Nephron progenitor cell (in vitro differentiated cells): ENCODE measurements around the gene ATRN.

Experiments used
- DNase-seq: peaks from one replicate; pipeline ENCODE4 v3.0.0; 2021
- H3K27ac Mint-ChIP-seq: 2 replicates; pipeline ENCODE4 v1.8.0; 2021; ENCODE audit warnings: mild to moderate bottlenecking, moderate library complexity, mixed read lengths
- H3K27me3 Mint-ChIP-seq: 2 replicates; pipeline ENCODE4 v1.8.0; 2021; ENCODE audit warnings: mild to moderate bottlenecking, low read depth, mixed read lengths; ENCODE audit not compliant: poor library complexity
- H3K36me3 Mint-ChIP-seq: 2 replicates; pipeline ENCODE4 v1.8.0; 2021; ENCODE audit warnings: low read depth, mixed read lengths
- H3K4me1 Mint-ChIP-seq: 2 replicates; pipeline ENCODE4 v1.8.0; 2021; ENCODE audit warnings: mixed read lengths
- H3K4me3 Mint-ChIP-seq: 2 replicates; pipeline ENCODE4 v1.8.0; 2021; ENCODE audit warnings: mild to moderate bottlenecking, moderate library complexity, mixed read lengths
- H3K9me3 Mint-ChIP-seq: 2 replicates; pipeline ENCODE4 v1.8.0; 2021; ENCODE audit warnings: mild to moderate bottlenecking, moderate library complexity, mixed read lengths
- CTCF ChIP-seq: fragments of 200-600 bp; sonication (generic); IDR thresholded peaks from 2 replicates; pipeline ENCODE4 v1.5.0; 2021; ENCODE audit warnings: antibody characterized with exemption

Gene ATRN

GRCh38 chr20:3652676-3653596 is 182.1 kb downstream of the ATRN start:
- no peak for TF ChIP-seq CTCF
- H3K27ac Mint-ChIP-seq: no peak overlapping the region
- H3K4me3 Mint-ChIP-seq: no peak overlapping the region
- peaks cover under 1% of the 10 kb centered on the region for H3K27me3 Mint-ChIP-seq
- H3K36me3 Mint-ChIP-seq: peaks cover 5% of the 10 kb centered on the region
- H3K4me1 Mint-ChIP-seq: peaks cover 58% of the 10 kb centered on the region
- no peaks in the 10 kb centered on the region for H3K9me3 Mint-ChIP-seq
- DNase-seq: no peak

GRCh38 chr20:3653921-3654320 is 183.1 kb downstream of the ATRN start:
- peaks cover 60% of the 10 kb centered on the region for H3K4me1 Mint-ChIP-seq
- no peak for TF ChIP-seq CTCF
- no peak overlapping the region for H3K4me3 Mint-ChIP-seq
- peaks cover 7% of the 10 kb centered on the region for H3K27me3 Mint-ChIP-seq
- H3K27ac Mint-ChIP-seq: no peak overlapping the region
- DNase-seq: no peak
- peaks cover 5% of the 10 kb centered on the region for H3K36me3 Mint-ChIP-seq
- H3K9me3 Mint-ChIP-seq: no peaks in the 10 kb centered on the region

DNA sequence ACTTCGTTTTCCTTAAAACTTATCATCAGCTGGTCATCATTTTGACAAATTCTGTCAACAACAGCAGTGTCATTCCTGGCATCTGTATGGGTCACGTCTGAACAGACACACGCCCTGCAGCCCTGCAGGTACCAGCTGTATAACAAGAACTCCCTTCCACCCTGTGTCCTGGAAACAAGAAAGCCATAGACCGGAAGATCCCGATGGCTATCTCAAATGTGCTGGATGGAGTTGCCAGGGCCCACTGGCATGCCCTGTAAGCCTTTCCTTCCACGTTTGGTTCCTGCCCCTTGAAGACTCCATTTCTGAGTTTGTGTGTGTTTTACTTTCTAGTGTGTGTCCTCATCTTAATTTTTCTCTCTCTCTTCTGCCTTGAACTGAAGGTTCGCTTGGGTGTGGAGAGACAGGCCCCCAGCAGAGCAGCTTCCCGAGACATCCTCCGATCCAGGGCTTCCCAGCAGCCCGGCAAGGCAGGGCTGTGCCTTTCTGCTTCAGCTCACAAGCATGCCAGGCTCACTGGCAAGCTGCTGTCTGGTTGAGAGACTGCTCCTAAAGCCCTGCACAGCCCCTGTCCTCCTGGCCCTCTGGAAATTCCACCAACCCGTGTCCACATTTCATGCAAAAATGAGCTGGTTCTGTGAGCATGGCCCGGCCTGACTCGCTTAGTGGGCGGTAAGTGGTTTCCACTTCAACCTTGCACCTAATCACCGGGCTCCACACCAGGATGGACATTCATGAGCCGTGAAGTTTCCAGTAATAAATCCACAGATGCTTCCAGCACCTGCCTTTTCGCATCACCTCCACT is 183.7 kb downstream of the ATRN start:
- Mint-ChIP-seq H3K36me3 (peaks cover 5% of the 10 kb centered on the region), H3K9me3 (no peaks in the 10 kb centered on the region), H3K4me1 (peaks cover 60% of the 10 kb centered on the region), H3K27ac (no peak overlapping the region), H3K27me3 (peaks cover 13% of the 10 kb centered on the region), H3K4me3 (no peak overlapping the region)
- no peak for TF ChIP-seq CTCF
- DNase-seq: no peak

- Mint-ChIP-seq H3K36me3 (peaks cover 5% of the 10 kb centered on the region), H3K27me3 (peaks cover 19% of the 10 kb centered on the region), H3K4me1 (peaks cover 64% of the 10 kb centered on the region), H3K4me3 (no peak overlapping the region), H3K27ac (no peak overlapping the region), H3K9me3 (no peaks in the 10 kb centered on the region)
- no peak for TF ChIP-seq CTCF
- DNase-seq: no peak
Measured at GRCh38 chr20:3655131-3655405, 184.2 kb downstream of the ATRN start.

DNA sequence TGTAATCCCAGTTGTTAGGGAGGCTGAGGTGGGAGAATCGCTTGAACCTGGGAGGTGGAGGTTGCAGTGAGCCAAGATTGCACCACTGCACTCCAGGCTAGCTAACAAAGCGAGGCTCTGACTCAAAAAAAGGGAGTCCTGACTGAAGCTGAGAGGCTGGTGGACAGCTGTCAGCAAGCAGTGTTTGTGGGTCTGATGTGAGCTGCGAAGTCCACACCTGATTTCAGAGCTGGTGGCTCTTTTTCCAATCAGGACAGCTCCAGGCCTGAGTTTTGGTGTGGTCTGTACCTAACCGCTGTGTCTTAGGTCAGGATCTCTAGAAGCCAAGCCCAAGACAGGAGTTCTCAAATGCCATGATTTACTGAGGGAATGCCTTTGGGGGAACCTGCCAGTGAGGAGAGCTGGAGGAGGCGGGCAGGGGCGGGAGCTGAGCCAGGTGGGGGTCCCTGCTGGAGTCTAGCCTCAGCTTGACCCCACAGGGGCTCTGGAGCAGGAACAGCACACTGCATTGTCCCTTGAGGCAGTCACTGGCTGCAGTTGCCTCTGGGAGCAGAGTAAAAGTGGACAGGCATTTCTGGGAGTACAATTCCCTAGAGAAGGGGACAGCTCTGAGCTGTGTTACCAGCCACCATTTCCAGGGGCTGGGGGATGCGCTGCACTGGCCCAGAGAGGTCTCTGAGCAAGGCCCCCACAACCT is 187.3 kb downstream of the ATRN start:
- H3K4me3 Mint-ChIP-seq: no peak overlapping the region
- H3K27ac Mint-ChIP-seq: no peak overlapping the region
- DNase-seq: no peak
- peaks cover 37% of the 10 kb centered on the region for H3K4me1 Mint-ChIP-seq
- H3K27me3 Mint-ChIP-seq: peaks cover 45% of the 10 kb centered on the region
- no peak for TF ChIP-seq CTCF
- H3K36me3 Mint-ChIP-seq: no peaks in the 10 kb centered on the region
- no peaks in the 10 kb centered on the region for H3K9me3 Mint-ChIP-seq
